MCF 10A (cell line): ENCODE results near the gene FNIP2. TPM values are rescaled to one million over a fixed set of nuclear protein-coding genes. Genes with fewer than 3 reads are reported as not detected.
A peak's percentile ranks its signal among the peaks of the same experiment; 100 is the strongest.

ENCODE experiments used
- BruUV-seq: library from RNA; stranded (reverse); fragments of 400-500 nt; replicated peaks from 2 replicates; lab custom pipeline; 2021; lab: Mats Ljungman, UMichigan
- CTCF ChIA-PET: fragments of 300-600 bp; sonication (Branson Sonifier 250); formaldehyde crosslinking; extraction: SDS; loops from one replicate; lab custom pipeline; 2021; ENCODE audit warnings: antibody characterized with exemption, inconsistent platforms; lab: Yijun Ruan, JAX
- POLR2A ChIA-PET: fragments of 300-600, 350-650 bp; sonication (Branson Sonifier 250); formaldehyde crosslinking; extraction: SDS; loops from one replicate; lab custom pipeline; 2020; ENCODE audit warnings: antibody characterized with exemption, inconsistent platforms; lab: Yijun Ruan, JAX
- DNase-seq: peaks from one replicate; pipeline ENCODE4 v3.0.0-alpha.2; 2018; ENCODE audit not compliant: unreplicated experiment
- H3K27ac Mint-ChIP-seq: one replicate; pipeline ENCODE4 v1.8.0; 2022; ENCODE audit warnings: mild to moderate bottlenecking, low read depth, mixed read lengths; ENCODE audit not compliant: unreplicated experiment
- H3K27me3 Mint-ChIP-seq: one replicate; pipeline ENCODE4 v1.8.0; 2022; ENCODE audit warnings: mixed read lengths; ENCODE audit not compliant: insufficient read depth, unreplicated experiment
- H3K36me3 Mint-ChIP-seq: one replicate; pipeline ENCODE4 v1.8.0; 2022; ENCODE audit warnings: mild to moderate bottlenecking, moderate library complexity, mixed read lengths; ENCODE audit not compliant: insufficient read depth, unreplicated experiment
- H3K4me1 Mint-ChIP-seq: one replicate; pipeline ENCODE4 v1.8.0; 2022; ENCODE audit warnings: mixed read lengths; ENCODE audit not compliant: insufficient read depth, unreplicated experiment
- H3K4me3 Mint-ChIP-seq: one replicate; pipeline ENCODE4 v1.8.0; 2022; ENCODE audit warnings: mild to moderate bottlenecking, moderate library complexity, mixed read lengths; ENCODE audit not compliant: unreplicated experiment
- H3K9me3 Mint-ChIP-seq: one replicate; pipeline ENCODE4 v1.8.0; 2022; ENCODE audit warnings: mixed read lengths; ENCODE audit not compliant: unreplicated experiment
- CTCF ChIP-seq: fragments of 200-600 bp; IDR thresholded peaks from one replicate; pipeline ENCODE4 v1.8.0; 2022; ENCODE audit warnings: antibody characterized with exemption, mild to moderate bottlenecking; ENCODE audit not compliant: unreplicated experiment
- intact Hi-C: fragments of 100-400 bp; cut with micrococcal nuclease; formaldehyde crosslinking; loops from 2 replicates; pipeline ENCODE4 v1.14.1; 2022
- total RNA-seq: library from RNA; stranded (reverse); gene quantifications from 2 replicates; pipeline ENCODE4 v1.2.3, GENCODE V29; 2022

The FNIP2 gene
- total RNA-seq, 1 experiment from 2014 or later: 6.4 TPM

DNA sequence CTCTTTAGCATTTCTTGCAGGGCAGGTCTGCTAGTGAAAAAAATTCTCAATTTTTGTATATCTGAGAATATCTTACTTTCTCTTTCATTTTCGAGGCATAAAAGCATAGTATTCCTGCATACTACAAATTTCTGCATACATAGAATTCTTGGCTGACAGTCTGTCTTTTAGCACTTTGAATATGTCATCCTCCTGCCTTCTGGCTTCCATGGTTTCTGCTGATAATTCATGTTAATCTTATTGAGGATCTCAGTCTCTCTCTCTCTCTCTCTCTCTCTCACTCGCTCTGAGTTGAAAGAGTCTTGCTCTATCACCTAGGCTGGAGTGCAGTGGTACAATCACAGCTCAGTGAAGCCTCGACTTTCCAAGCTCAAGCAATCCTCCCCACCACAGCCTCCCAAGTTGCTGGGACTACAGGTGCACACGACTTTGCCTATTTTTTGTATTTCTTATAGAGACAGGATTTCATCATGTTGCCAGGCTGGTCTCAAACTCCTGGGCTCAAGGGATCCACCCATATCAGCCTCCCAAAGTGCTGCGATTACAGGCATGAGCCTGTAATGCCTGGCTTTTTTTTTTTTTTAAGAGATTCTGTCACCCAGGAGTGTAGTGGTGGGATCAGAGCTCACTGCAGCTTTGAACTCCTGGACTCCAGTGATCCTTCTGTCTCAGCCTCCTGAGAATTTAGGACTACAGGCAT, 161.3 kb downstream of the FNIP2 start:
- H3K36me3 Mint-ChIP-seq: no peaks in the 10 kb centered on the region
- POLR2A ChIA-PET: no interaction called here
- no peaks in the 10 kb centered on the region for H3K27me3 Mint-ChIP-seq
- TF ChIP-seq CTCF: no peak
- intact Hi-C loops: no loop called here
- no peak overlapping the region for H3K27ac Mint-ChIP-seq
- H3K9me3 Mint-ChIP-seq: peaks cover 8% of the 10 kb centered on the region
- no peak for DNase-seq
- H3K4me3 Mint-ChIP-seq: no peak overlapping the region
- CTCF ChIA-PET: interaction anchor here (0.7 kb wide), 2 partner anchors 19 to 280 kb away, joined by 3 read pairs; no protein-coding TSS in a partner anchor
- no TSS peak for BruUV-seq
- no peaks in the 10 kb centered on the region for H3K4me1 Mint-ChIP-seq

DNA sequence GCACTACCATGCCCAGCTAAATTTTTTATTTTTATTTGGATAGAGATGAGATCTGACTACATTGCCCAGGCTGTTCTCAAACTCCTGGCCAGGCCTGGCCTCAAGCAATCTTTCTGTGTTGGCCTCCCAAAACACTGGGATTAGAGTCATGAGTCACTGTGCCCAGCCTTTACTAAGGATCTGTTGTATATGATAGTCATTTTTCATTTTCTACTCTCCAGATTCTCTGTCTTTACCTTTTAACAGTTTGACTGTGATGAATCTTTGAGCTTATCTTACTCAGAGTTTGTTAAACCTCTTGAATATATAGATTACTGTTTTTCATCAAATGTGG, 161.8 kb downstream of the FNIP2 start:
- ChIA-PET POLR2A (no interaction called here), CTCF (interaction anchor here (0.7 kb wide), 2 partner anchors 18 to 280 kb away, joined by 3 read pairs; no protein-coding TSS in a partner anchor)
- no peak for TF ChIP-seq CTCF
- intact Hi-C loops: no loop called here
- no peaks in the 10 kb centered on the region for H3K36me3 Mint-ChIP-seq
- no TSS peak for BruUV-seq
- no peak overlapping the region for H3K27ac Mint-ChIP-seq
- peak; percentile 18 for DNase-seq
- H3K4me1 Mint-ChIP-seq: no peaks in the 10 kb centered on the region
- peaks cover 8% of the 10 kb centered on the region for H3K9me3 Mint-ChIP-seq
- H3K4me3 Mint-ChIP-seq: no peak overlapping the region
- no peaks in the 10 kb centered on the region for H3K27me3 Mint-ChIP-seq

- POLR2A ChIA-PET: no interaction called here
- BruUV-seq: no TSS peak
- CTCF ChIA-PET: interaction anchor here (1.4 kb wide), 1 partner anchor 72 kb away, joined by 3 read pairs; no protein-coding TSS in a partner anchor
- no peaks in the 10 kb centered on the region for H3K27me3 Mint-ChIP-seq
- H3K9me3 Mint-ChIP-seq: peaks cover 8% of the 10 kb centered on the region
- no peaks in the 10 kb centered on the region for H3K36me3 Mint-ChIP-seq
- DNase-seq: no peak
- no peak overlapping the region for H3K27ac Mint-ChIP-seq
- no peak for TF ChIP-seq CTCF
- H3K4me1 Mint-ChIP-seq: no peaks in the 10 kb centered on the region
- H3K4me3 Mint-ChIP-seq: no peak overlapping the region
- intact Hi-C loops: no loop called here
These were observed 164.4 kb downstream of the FNIP2 start for GRCh38 chr4:158933236-158933635.

DNA sequence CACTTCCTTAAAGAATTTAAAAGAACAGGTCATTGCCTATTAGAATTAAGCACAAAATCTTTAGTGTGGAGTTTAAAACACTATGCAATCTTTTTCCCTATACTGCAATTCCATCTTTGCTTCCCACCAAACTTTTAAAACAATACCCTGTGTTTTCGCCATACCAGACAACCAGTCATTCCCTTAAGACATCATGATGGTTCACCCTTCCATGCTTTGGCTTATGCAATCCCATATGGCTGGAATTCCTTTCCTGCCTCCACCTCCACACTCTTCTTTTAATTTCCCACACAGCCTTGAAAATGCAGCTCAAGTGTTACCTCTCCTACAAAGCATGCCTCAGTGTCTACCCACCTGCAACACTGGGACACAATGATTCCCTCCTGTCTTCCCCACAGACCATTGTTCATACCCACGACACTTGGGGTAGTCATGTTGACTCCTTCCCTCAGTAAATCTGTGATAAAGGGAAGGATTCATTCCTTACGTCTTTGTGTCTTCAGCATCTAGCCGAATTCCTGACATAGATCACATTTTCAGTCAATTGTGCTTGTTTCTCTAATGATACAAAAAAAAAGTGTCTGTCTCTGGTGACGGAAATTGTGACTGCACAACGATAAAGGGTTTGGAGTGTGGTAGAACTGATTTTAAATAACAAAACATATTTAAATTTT, 166.3 kb downstream of the FNIP2 start:
- Mint-ChIP-seq H3K27me3 (no peaks in the 10 kb centered on the region), H3K4me1 (no peaks in the 10 kb centered on the region), H3K4me3 (no peak overlapping the region), H3K36me3 (no peaks in the 10 kb centered on the region), H3K27ac (no peak overlapping the region), H3K9me3 (peaks cover 3% of the 10 kb centered on the region)
- TF ChIP-seq CTCF: no peak
- ChIA-PET POLR2A (no interaction called here), CTCF (no interaction called here)
- intact Hi-C loops: no loop called here
- BruUV-seq: no TSS peak
- DNase-seq: no peak
